Measurements from ENCODE around the gene DVL2.

The DVL2 gene

DNA sequence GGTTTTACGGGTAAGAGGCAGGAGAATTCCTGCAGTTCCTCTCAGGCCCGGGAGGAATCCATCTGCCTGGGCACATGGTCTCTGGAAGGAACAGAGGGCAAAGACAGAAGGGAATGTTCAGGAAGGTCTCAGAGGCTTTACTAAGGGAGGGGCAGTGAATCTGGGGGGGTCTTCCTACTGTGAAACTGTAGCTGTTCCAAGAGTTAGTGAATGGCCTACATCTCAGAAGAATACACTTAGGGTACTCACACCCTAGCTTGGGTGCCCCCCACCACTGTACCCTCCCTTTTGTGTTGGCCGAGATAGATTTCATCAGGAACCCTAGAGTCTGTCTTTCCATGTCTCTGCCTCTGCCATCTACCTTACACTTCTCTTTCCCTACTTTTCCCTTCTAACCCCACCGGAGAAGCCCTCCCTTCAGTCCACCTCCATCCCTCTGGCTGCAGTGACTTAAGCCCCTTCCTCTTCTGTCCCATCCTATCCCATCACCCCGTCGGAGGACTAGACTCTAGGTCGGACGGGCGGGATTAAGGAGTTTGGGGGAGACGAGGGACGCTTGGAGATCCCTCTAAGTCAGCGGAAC lies 15.0 kb downstream of the DVL2 start:
- DNase-seq: no peak

DNA sequence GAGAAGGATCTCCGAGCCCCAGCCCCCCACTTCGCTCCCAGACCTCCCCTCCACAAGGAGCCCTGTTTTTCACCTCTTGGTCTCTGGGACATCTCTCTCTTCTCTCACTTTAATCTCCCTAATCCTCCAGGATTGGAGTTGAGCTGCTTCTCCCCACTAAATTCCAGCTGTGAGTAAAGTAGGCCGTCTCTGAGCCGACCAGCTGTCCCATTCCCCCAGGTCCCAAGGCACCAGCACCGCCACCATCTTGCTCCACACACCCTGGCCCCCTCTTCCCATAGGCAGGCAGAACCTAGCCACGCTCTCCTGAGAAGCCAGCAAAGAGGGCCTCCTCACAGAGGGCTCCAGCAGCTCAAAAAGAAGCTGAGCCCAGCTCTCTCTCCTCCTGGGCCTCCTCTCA lies 15.6 kb downstream of the DVL2 start:
- DNase-seq: no peak

DNA sequence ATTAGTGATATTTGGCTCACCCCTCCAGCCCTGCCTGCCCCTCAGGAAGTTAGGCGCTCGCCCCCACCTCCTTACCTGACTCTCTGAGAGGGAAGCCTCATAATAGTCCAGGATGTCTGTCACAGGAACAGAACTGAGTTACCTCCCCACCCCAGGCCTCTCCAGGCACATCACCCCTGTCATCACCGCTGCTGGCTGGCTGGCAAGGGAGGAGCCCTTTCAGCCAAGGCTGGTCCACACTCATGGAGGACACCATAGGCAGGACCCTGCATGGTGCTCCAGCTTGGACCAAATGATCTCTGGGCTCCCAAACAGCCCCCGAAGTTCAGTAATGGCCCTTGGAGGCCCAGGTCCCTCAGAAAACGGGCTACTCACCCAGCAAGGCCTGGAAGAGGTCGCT lies 16.2 kb downstream of the DVL2 start:
- no peak for DNase-seq

- DNase-seq: peak; percentile 40 to 47
Measured at GRCh38 chr17:7217113-7217987, 17.0 kb downstream of the DVL2 start.

DNA sequence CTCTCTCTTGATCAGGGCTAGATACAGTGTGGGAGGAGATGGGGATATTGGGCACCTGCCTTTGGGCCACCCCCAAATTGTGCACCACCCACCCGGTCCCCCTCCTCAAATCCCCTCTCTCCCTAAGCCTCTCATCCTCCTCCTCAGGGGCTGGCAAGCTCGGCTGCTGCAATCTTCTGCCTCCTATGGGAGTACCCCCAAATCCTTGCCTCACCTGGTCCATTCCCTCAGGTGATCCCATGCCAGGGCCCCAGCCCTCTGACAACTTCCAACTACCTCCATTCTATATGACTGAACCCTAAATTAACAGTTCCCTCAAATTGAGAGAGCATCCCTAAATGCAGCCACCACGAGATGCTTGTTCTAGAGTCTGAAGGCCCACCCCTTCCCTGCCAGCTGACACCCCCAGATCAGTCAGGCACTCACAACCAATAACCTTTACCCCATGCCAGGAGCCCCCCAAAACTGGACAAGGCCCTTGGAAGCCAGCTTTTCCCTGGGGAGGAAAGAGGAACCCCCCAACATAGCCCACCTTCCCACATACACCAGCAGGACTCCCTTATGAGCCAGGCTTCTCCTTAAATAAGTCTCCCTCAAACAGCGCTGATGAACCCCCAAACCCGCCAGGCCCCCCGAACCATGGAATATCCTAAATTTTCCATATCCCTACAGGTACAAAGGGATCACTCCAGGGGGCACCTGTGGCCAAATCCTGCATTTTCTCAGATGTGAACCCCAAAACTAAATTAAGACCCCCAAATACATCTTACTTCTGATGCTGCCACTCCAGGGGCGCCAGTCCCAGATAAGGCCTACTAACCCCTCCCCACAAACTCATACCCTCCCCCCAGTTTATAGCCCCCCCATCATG lies 17.8 kb downstream of the DVL2 start:
- DNase-seq: no peak

- DNase-seq: no peak
Measured at GRCh38 chr17:7215652-7216180, 18.6 kb downstream of the DVL2 start.

GRCh38 chr17:7215136-7215638 lies 19.1 kb downstream of the DVL2 start:
- DNase-seq: no peak

DNA sequence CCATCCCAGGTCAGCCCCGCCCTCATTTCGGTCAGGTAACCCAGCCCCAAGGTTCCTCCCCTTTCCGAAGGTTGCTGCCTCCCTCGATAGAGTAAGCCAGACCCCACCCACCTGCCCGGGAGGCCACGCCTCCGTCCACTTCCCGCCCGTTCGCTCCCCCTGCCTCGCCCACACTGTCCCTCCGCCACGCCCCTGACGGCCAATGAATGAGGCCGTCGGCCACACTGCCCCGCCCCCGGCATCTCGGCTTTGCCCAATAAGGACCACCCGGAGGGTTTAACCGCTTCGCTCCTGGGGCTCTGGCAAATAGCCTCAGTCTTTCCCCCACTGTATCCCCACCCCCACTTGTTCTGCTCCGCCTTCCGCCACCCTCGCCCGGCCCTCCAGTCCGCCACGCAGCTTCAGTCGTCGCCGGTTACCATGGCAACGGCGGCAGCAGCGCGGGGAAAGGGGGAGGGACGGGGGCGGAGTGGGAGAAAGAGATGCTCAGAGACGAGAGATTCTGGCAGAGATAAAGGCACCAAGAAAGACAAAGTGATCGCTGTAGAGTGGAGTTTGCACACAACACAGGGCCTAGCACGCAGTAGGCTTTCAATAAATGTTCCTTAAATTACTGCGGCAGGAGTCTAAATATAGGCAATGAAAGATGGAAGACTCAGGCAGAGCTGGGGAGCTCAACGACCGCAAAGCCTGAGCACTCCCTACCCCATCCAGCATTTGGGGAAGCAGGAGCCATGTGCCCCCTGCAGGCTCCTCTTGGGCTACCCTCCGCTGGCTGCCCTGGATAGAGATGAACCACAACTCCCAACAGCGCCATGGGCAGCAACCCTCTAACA lies 19.8 kb downstream of the DVL2 start:
- DNase-seq: peak; percentile 94 to 95

- peak; percentile 57 to 59 for DNase-seq
Measured at GRCh38 chr17:7213895-7214299, 20.4 kb downstream of the DVL2 start.

GRCh38 chr17:7211491-7212273 lies 22.6 kb downstream of the DVL2 start:
- DNase-seq: no peak

DNA sequence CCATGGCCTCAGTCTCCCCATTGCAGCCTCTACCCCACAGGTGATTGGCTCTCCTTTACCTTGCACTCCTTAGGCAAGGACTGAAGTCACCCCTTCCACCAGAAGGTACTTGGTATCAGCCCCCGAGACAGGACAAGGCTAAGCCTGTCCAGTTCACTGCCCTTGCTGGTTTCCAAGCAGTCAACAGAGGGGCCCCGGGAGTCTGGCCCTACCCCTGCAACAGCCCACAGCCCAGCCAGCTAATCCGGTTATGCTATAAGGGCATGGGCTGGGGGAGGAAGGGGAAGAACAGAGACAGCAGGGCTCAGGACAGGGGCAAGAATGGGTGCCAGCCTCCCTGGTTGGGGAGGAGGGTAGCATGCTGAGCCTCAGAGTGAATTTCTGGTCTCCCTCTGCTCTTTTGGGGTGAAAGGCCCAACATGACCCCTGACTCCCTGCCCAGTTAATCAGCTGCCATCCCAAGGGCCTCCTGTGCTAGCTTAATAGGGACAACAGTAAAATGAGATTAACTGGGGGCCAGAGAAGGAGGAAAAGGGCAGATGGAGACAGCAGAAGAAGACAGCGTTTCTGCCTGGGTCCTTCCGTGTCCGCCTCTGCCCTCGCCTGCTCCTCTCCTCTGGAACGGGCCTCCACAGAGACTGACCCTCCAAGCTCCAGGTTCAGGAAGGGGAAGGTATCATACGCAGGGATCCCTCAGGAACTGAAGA lies 25.4 kb downstream of the DVL2 start:
- DNase-seq: no peak

DNA sequence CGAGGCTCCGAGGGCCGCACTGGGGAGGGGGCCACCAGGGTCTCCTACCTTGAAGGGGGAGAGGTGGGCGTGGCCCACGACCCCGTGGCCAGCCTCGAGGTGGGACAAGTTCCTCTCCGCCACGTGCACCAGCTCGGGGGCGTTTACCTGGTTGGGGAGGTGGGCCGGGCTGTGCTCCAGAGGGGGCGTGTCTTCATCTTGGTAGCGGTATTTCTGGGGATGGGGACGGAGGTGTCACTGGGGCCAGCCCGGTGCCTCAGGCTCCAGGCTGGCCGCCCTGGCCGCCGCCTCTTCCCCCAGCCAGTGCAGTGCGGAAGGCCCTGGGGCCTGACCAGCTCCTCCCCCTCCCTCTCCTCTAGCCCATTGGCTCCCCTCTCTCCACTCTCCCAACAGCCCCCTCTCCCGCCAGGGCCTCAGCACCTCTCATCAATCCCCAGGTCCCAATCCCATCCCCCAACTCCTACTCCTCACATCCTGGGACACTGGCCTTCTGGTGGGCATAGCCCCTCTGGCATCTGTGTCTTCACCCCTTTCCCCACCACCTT lies 26.2 kb downstream of the DVL2 start:
- DNase-seq: no peak

DNA sequence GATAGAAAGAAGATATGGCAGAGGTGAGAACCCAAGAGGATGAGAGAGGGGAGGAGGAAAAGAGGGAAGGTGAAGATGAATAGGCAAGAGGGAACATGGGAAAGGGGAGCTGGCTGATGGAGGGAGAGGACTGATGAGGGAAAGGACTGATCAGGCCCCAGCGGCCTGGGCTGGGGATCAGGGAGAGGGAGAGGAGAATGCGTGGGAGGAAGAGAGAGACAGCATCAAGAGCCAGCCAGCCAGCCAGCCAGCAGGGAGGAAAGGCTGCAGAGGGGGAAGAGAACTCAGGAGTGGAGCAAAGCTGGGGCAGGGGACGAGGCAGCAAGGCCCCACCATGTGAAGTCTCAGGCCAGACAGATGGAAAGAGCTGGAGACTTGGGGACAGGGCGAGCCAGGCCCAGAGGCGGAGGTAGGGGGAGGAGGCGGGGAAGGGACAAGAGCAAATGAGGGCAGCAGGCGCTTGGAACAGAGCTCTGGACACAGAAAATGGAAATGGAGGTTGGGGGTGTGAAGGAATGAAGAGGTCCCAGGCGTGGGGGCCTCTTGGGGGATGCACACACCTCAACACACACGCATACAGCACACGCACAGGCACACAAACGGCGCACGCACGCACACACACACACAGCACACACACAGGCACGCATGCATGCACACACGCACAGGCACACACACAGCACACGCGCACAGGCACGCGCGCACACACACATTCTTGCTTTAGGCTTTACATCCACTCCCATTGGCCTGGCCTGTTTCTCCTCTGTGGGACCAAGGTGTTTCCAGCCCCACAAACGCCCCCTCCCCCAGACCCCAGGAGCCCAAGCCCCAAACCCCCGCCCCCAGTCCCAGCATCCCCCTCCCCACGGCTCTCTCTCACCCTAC lies 27.0 kb downstream of the DVL2 start:
- no peak for DNase-seq

DNA sequence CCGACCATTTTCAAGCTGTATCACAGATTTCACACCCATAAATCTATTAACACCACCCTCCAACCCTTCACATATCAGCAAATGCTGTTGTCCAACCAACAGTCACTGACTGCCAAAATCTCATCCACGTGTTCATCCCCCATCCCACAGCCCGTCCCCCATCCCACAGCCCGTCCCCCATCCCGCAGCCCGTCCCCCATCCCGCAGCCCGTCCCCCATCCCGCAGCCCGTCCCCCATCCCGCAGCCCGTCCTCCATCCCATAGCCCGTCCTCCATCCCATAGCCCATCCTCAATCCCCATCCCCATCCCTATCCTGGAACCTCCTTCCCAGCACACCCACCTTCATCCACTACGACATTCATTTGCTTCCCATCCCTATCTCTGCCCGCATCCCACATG lies 28.8 kb downstream of the DVL2 start:
- no peak for DNase-seq

- DNase-seq: peak; percentile 49 to 52
Measured at GRCh38 chr17:7204828-7205461, 29.4 kb downstream of the DVL2 start.

DNA sequence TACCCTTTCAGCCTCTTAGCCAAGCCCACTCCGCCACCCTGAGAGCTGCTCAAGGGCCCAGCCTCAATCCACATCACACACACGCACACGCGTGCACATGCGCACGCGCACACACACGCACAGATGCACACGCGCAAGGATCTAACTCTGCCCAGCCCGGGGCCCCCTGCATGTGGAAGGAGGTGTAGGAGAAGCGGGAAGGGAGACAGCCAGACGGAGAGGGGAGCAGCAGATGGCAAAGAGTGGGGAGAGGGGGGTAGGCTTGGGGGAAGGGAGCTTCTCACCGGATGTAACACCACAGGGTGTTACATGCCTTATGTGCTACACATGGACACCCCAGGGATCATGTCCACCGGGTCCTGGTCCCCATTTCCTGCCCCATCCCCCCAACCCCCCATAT lies 30.0 kb downstream of the DVL2 start:
- no peak for DNase-seq

- no peak for DNase-seq
Measured at GRCh38 chr17:7203391-7203790, 30.9 kb downstream of the DVL2 start.

DNA sequence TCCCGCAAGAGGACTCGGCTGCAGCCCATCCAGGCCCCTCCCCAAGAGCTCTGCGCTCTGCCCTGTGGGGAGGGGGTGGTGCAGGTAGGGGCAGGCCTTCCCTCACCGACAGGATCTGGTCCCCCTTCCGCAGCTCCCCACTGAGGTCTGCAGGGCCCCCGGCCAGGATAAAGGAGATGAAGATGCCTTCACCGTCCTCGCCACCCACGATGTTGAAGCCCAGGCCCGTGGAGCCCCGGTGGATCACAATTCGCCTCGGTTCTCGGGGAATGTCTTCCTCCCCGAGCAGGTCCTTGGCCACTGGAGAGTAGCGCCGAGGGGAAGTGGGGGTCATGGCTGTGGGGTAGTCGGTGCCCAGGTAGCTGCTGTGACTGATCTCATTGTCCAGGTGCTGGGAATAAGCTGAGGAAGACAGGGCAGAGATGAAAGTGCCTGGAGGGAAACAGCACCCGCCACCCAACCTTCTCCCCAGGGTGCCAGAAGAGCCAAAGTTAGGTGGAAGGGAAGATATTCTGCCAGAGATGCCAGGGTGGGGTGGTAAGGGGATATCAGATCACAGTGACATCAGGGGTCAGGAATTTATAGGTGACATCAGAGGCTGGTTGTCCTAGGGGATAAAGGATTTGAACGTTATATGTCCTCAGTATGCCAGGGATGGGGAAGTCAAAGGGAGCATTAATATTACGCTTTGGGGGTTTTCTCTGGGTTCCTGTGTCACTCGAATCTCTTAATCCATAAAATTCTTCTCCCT lies 37.5 kb downstream of the DVL2 start:
- DNase-seq: no peak
